ENCODE data around the gene RHOG.

DNA sequence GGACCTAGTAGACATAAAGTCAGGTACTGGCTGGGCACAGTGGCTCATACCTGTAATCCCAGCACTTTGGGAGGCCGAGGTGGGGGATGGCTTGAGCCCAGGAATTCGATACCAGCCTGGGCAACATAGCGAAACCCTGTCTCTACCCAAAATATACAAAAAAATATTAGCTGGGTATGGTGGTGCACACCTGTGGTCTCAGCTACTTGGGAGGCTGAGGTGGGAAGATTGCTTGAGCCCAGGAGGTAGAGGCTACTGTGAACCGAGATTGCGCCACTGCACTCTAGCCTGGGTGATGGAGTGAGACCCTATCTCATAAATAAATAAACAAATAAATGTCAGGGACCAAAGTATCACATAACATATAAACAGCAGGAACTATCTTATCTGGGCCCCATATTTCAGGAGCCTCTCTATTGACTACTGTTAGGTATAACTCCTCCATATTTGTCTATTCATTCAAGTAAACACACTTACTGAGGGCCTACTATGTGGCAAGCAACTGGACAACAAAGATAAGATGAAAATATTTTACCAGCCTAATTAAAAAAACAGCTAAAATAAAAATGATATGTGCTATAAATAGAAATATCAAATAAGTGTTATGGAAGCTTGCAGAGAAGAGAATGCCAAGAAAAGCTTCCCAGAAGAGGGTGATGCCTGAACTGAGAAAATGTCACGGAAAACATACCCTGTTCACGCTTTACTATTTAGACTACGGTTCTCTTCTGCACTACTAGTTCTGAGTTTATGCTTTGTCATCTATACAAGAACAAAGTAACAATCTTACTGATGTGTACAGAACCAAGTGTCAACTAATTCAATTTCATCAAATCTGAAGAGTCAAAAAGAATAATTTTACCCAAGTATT lies 45.4 kb downstream of the RHOG start:
- TF ChIP-seq, protein P1, sequence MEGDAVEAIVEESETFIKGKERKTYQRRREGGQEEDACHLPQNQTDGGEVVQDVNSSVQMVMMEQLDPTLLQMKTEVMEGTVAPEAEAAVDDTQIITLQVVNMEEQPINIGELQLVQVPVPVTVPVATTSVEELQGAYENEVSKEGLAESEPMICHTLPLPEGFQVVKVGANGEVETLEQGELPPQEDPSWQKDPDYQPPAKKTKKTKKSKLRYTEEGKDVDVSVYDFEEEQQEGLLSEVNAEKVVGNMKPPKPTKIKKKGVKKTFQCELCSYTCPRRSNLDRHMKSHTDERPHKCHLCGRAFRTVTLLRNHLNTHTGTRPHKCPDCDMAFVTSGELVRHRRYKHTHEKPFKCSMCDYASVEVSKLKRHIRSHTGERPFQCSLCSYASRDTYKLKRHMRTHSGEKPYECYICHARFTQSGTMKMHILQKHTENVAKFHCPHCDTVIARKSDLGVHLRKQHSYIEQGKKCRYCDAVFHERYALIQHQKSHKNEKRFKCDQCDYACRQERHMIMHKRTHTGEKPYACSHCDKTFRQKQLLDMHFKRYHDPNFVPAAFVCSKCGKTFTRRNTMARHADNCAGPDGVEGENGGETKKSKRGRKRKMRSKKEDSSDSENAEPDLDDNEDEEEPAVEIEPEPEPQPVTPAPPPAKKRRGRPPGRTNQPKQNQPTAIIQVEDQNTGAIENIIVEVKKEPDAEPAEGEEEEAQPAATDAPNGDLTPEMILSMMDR (IDR thresholded peaks at IDR 0.05) = no peak
- no peak for TF ChIP-seq POLR2A (IDR thresholded peaks at IDR 0.05)
